Measurements from ENCODE around the gene VEGFC.

Gene VEGFC

GRCh38 chr4:176636292-176636691, 156.4 kb downstream of the VEGFC start:
- no peak overlapping the region for H3K4me3 ChIP-seq (ENCODE audit: low read length)
- no peaks in the 10 kb centered on the region for H3K27me3 ChIP-seq (ENCODE audit: insufficient read depth, low read length)
- no peaks in the 10 kb centered on the region for H3K4me1 ChIP-seq (ENCODE audit: insufficient read depth, low read length)
- no peaks in the 10 kb centered on the region for H3K9me3 ChIP-seq (ENCODE audit: insufficient read depth, low read depth, low read length)
- H3K27ac ChIP-seq (ENCODE audit: low read length) = no peak overlapping the region
- H3K36me3 ChIP-seq (ENCODE audit: insufficient read depth, low read depth, low read length) = no peaks in the 10 kb centered on the region
- no peak overlapping the region for H3K9ac ChIP-seq (ENCODE audit: low read depth, low read length)

DNA sequence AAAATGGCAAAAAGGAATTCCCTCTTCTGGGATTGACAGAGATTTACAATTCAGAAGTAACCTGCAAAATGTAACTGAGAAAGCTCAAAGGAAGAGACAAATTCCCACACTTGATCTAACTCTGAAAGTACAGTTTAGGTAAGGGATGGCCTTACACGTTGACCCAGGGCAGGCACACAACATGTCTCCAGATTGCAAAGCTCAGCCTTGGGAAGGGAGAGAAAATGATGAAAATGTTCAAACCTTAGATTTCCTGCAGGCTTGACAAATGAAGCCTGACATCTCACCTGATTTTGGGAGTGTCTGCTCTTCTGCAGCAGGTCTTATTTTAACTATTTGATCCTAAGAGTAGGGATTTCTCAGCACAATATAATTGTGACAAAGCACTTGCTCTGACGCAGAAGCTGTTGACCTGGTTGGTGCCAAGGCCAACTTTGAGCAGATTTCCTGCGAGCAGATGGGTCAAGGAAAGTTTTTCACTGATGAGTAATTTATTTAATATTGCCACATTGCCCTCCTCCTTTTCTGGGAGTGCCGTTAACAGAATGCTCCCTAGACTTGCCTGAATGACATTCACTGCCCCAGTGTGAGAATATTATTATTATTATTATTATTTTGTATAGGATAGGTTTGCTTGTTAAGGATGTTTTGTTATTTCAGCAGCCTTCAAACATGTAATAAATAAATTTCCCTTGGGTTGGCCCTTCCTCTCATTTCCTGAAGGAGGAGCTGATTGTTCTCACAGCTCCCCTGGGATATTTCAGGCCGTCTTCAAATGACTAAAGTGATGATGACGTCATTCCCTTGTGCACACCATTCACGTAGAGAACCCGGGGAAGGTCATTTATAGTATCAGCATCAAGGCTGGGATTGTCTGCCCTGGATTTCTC, 157.1 kb downstream of the VEGFC start:
- H3K27ac ChIP-seq (ENCODE audit: low read length) = no peak overlapping the region
- H3K27me3 ChIP-seq (ENCODE audit: insufficient read depth, low read length) = no peaks in the 10 kb centered on the region
- no peaks in the 10 kb centered on the region for H3K9me3 ChIP-seq (ENCODE audit: insufficient read depth, low read depth, low read length)
- no peaks in the 10 kb centered on the region for H3K4me1 ChIP-seq (ENCODE audit: insufficient read depth, low read length)
- H3K4me3 ChIP-seq (ENCODE audit: low read length) = no peak overlapping the region
- no peak overlapping the region for H3K9ac ChIP-seq (ENCODE audit: low read depth, low read length)
- no peaks in the 10 kb centered on the region for H3K36me3 ChIP-seq (ENCODE audit: insufficient read depth, low read depth, low read length)
